ENCODE measurements around the gene TUBAL3. TPM values are rescaled to one million over a fixed set of nuclear protein-coding genes. Genes with fewer than 3 reads are reported as not detected.

The TUBAL3 gene
- polyA plus RNA-seq, 1 experiment: not detected

- peaks cover 6% of the 10 kb centered on the region for H3K9me3 ChIP-seq (ENCODE audit: control insufficient read depth, insufficient read depth, low read length)
- ChIA-PET POLR2A (no interaction called here), CTCF (interaction anchor here (3.2 kb wide), 1 partner anchor 13 kb away, joined by 14 read pairs; no protein-coding TSS in a partner anchor)
- no peak overlapping the region for H3K4me3 ChIP-seq (ENCODE audit: low read depth, low read length)
- no peak for TF ChIP-seq CTCF (IDR thresholded peaks at IDR 0.05; ENCODE audit: low read depth, low read length)
- no peak for DNase-seq (ENCODE audit: low read depth, low spot score)
- H3K27ac ChIP-seq (ENCODE audit: low read depth, low read length): no peak overlapping the region
- no peaks in the 10 kb centered on the region for H3K27me3 ChIP-seq (ENCODE audit: control insufficient read depth, insufficient read depth, low read length)
Observed at GRCh38 chr10:5419466-5420094, 15.0 kb upstream of the TUBAL3 start.

- ChIA-PET POLR2A (no interaction called here), CTCF (interaction anchor here (1.7 to 2.7 kb wide), 2 partner anchors 15 to 569 kb away, joined by 4 to 7 read pairs; no protein-coding TSS in a partner anchor)
- Histone ChIP-seq H3K9me3 (ENCODE audit: control insufficient read depth, insufficient read depth, low read length) (peaks cover 6% of the 10 kb centered on the region), H3K4me3 (ENCODE audit: low read depth, low read length) (no peak overlapping the region), H3K27me3 (ENCODE audit: control insufficient read depth, insufficient read depth, low read length) (no peaks in the 10 kb centered on the region), H3K27ac (ENCODE audit: low read depth, low read length) (no peak overlapping the region)
- no peak for DNase-seq (ENCODE audit: low read depth, low spot score)
- no peak for TF ChIP-seq CTCF (IDR thresholded peaks at IDR 0.05; ENCODE audit: low read depth, low read length)
Observed at GRCh38 chr10:5418584-5418983, 14.0 kb upstream of the TUBAL3 start.

- Histone ChIP-seq H3K27ac (ENCODE audit: low read depth, low read length) (no peak overlapping the region), H3K4me3 (ENCODE audit: low read depth, low read length) (no peak overlapping the region), H3K27me3 (ENCODE audit: control insufficient read depth, insufficient read depth, low read length) (no peaks in the 10 kb centered on the region), H3K9me3 (ENCODE audit: control insufficient read depth, insufficient read depth, low read length) (peaks cover 6% of the 10 kb centered on the region)
- no peak for DNase-seq (ENCODE audit: low read depth, low spot score)
- ChIA-PET CTCF (interaction anchor here (1.1 to 2.7 kb wide), 4 partner anchors 17 to 602 kb away, joined by 3 to 7 read pairs (median 3); no protein-coding TSS in a partner anchor), POLR2A (interaction anchor here (0.6 kb wide), 1 partner anchor 983 kb away, joined by 7 read pairs; no protein-coding TSS in a partner anchor)
- no peak for TF ChIP-seq CTCF (IDR thresholded peaks at IDR 0.05; ENCODE audit: low read depth, low read length)
Observed at GRCh38 chr10:5416981-5417380, 12.4 kb upstream of the TUBAL3 start.

- H3K9me3 ChIP-seq (ENCODE audit: control insufficient read depth, insufficient read depth, low read length): peaks cover 6% of the 10 kb centered on the region
- DNase-seq (ENCODE audit: low read depth, low spot score): no peak
- no peak for TF ChIP-seq CTCF (IDR thresholded peaks at IDR 0.05; ENCODE audit: low read depth, low read length)
- H3K27ac ChIP-seq (ENCODE audit: low read depth, low read length): no peak overlapping the region
- ChIA-PET CTCF (interaction anchor here (0.6 to 1.8 kb wide), 4 partner anchors 22 to 599 kb away, joined by 3 to 9 read pairs (median 4); no protein-coding TSS in a partner anchor), POLR2A (no interaction called here)
- peak overlapping the region; percentile 74 for H3K4me3 ChIP-seq (ENCODE audit: low read depth, low read length)
- no peaks in the 10 kb centered on the region for H3K27me3 ChIP-seq (ENCODE audit: control insufficient read depth, insufficient read depth, low read length)
Observed at GRCh38 chr10:5413012-5413938, 8.6 kb upstream of the TUBAL3 start.

Data from AG04450 (cell line).